ENCODE results near the gene CALCB. TPM values are rescaled to one million over a fixed set of nuclear protein-coding genes. Genes with fewer than 3 reads are reported as not detected.

CALCB gene
- polyA plus RNA-seq, 1 donor from 2014 or later, result not detected

- Histone ChIP-seq H3K79me2 (replicated peaks; ENCODE audit: insufficient read depth, low read length) (no peaks in the 10 kb centered on the region), H3F3A (ENCODE audit: insufficient read depth, low read length, poor library complexity, severe bottlenecking) (no peaks in the 10 kb centered on the region), H3K9me2 (ENCODE audit: insufficient read depth, low read length) (no peaks in the 10 kb centered on the region), H3K4me2 (ENCODE audit: low read length) (no peak overlapping the region), H3K27me3 (ENCODE audit: insufficient read depth, low read depth, low read length) (peaks cover 20% of the 10 kb centered on the region), H3K27ac (ENCODE audit: low read length) (no peak overlapping the region), H3K4me3 (ENCODE audit: low read length) (peak overlapping the region; percentile 68), H4K20me1 (ENCODE audit: insufficient read depth) (no peaks in the 10 kb centered on the region), H2AFZ (ENCODE audit: low read depth, low read length) (no peak overlapping the region), H3K9me3 (ENCODE audit: low read length) (no peaks in the 10 kb centered on the region), H3K36me3 (ENCODE audit: insufficient read depth, low read length) (no peaks in the 10 kb centered on the region), H3K9ac (ENCODE audit: low read length) (no peak overlapping the region)
- TF ChIP-seq CTCF (IDR thresholded peaks at IDR 0.05; ENCODE audit: poor library complexity, severe bottlenecking), result peak; percentile 69
- TF ChIP-seq POLR2AphosphoS5 (IDR thresholded peaks at IDR 0.05), result no peak
- TF ChIP-seq EZH2 (IDR thresholded peaks at IDR 0.05; ENCODE audit: borderline replicate concordance, insufficient read depth, low read length, poor library complexity, severe bottlenecking), result no peak
- TF ChIP-seq SMC3 (conservative IDR thresholded peaks at IDR 0.05; ENCODE audit: poor library complexity), result peak; percentile 81
- peak; percentile 69 for TF ChIP-seq RAD21 (conservative IDR thresholded peaks at IDR 0.05)
- no peak for TF ChIP-seq TAF1 (IDR thresholded peaks at IDR 0.05; ENCODE audit: low read depth)
- no peak for TF ChIP-seq REST (IDR thresholded peaks at IDR 0.05; ENCODE audit: borderline replicate concordance)
- TF ChIP-seq EP300 (conservative IDR thresholded peaks at IDR 0.05; ENCODE audit: poor library complexity, severe bottlenecking), result no peak
- no peak for TF ChIP-seq MXI1 (conservative IDR thresholded peaks at IDR 0.05; ENCODE audit: poor library complexity, severe bottlenecking)
Measured at GRCh38 chr11:15074206-15075161, 1.1 kb downstream of the CALCB start.

GRCh38 chr11:15075162-15075526 is 1.8 kb downstream of the CALCB start:
- H3K79me2 ChIP-seq (replicated peaks; ENCODE audit: insufficient read depth, low read length), result no peaks in the 10 kb centered on the region
- H3K4me2 ChIP-seq (ENCODE audit: low read length), result no peak overlapping the region
- TF ChIP-seq MXI1 (conservative IDR thresholded peaks at IDR 0.05; ENCODE audit: poor library complexity, severe bottlenecking), result no peak
- TF ChIP-seq SMC3 (conservative IDR thresholded peaks at IDR 0.05; ENCODE audit: poor library complexity), result peak; percentile 8
- TF ChIP-seq RAD21 (conservative IDR thresholded peaks at IDR 0.05), result peak; percentile 8
- TF ChIP-seq POLR2AphosphoS5 (IDR thresholded peaks at IDR 0.05), result no peak
- peak; percentile 6 for TF ChIP-seq CTCF (IDR thresholded peaks at IDR 0.05; ENCODE audit: poor library complexity, severe bottlenecking)
- no peaks in the 10 kb centered on the region for H3K9me2 ChIP-seq (ENCODE audit: insufficient read depth, low read length)
- no peak overlapping the region for H3K9ac ChIP-seq (ENCODE audit: low read length)
- no peak overlapping the region for H3K27ac ChIP-seq (ENCODE audit: low read length)
- H3K9me3 ChIP-seq (ENCODE audit: low read length), result no peaks in the 10 kb centered on the region
- H3F3A ChIP-seq (ENCODE audit: insufficient read depth, low read length, poor library complexity, severe bottlenecking), result no peaks in the 10 kb centered on the region
- no peak overlapping the region for H3K4me3 ChIP-seq (ENCODE audit: low read length)
- H4K20me1 ChIP-seq (ENCODE audit: insufficient read depth), result no peaks in the 10 kb centered on the region
- H3K27me3 ChIP-seq (ENCODE audit: insufficient read depth, low read depth, low read length), result peaks cover 20% of the 10 kb centered on the region
- H2AFZ ChIP-seq (ENCODE audit: low read depth, low read length), result no peak overlapping the region
- no peaks in the 10 kb centered on the region for H3K36me3 ChIP-seq (ENCODE audit: insufficient read depth, low read length)

Measured in neural cell (in vitro differentiated cells).